Measurements from ENCODE around the gene PPP1R18. TPM values are rescaled to one million over a fixed set of nuclear protein-coding genes. Genes with fewer than 3 reads are reported as not detected.

PPP1R18 gene

Small RNA genes within 50 kb of the gene (small RNA-seq; reads per million reads assigned to genes)
- gene RF00019 (ENCODE audit: low read depth): not detected
